GM18517 (cell line): ENCODE results near the gene WDR93.

Experiments
- ATAC-seq: cut with Tn5 transposase; IDR thresholded peaks from one replicate; pipeline ENCODE4 v1.9.1; 2021; ENCODE audit warnings: mild to moderate bottlenecking, moderate library complexity; ENCODE audit not compliant: unreplicated experiment

WDR93 gene

GRCh38 chr15:89747708-89748682 is 57.4 kb downstream of the WDR93 start:
- no peak for ATAC-seq

DNA sequence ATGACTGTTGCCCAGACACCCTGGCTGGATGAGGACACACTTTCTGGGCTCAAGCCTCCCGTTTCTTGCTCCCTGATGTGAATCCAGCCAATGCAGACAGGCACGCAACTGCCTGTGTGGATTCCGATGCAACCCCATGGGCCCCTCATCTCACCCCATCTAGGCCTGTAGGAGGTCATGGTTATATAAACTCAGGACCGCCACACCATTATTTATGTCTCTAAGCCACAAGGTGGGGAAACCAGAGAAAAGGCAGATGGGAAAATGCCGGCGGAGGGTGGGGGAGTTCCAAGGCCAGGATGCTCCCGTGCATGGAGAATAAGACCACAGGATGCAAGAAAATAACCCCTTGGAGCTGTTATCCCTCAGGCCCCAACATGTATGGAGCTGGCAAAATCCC is 58.4 kb downstream of the WDR93 start:
- no peak for ATAC-seq

GRCh38 chr15:89749526-89749925 is 58.9 kb downstream of the WDR93 start:
- ATAC-seq: no peak

DNA sequence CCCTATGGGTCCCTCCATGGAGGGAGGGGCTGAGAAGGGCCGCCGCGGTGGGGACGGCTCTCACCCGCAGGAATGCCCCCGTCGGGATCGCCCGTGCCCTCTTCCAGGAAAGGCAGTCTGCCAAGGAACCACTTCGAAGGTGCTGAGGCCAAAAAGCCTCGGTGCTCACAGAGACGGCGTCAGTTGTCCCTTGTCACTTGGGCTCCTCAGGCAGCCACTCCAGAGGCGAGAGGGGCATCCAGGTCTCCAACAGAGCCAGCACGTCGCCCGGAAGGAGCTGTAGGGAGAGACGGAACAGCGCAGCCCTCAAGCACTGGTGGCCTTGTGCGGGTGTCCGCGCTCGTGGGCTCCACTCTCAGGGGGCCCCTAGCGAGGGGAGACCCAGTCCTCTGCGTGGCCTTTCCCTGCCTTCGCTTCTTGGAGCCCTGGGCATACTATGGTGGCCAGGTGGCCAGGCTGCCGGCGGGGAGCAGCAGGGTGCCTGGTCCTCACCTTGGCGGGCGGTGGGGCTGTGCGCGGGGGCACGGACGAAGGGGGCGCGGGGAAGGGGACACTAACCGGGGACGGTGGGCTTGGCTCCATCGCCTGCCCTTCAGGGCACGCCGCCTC is 59.4 kb downstream of the WDR93 start:
- no peak for ATAC-seq

GRCh38 chr15:89750560-89751542 is 60.2 kb downstream of the WDR93 start, which contains the start of gene MESP1:
TSS of gene MESP1 (minus strand) at chr15:89751249. CDS start at chr15:89751231, 18 bp downstream.
- ATAC-seq: peak; percentile 94

DNA sequence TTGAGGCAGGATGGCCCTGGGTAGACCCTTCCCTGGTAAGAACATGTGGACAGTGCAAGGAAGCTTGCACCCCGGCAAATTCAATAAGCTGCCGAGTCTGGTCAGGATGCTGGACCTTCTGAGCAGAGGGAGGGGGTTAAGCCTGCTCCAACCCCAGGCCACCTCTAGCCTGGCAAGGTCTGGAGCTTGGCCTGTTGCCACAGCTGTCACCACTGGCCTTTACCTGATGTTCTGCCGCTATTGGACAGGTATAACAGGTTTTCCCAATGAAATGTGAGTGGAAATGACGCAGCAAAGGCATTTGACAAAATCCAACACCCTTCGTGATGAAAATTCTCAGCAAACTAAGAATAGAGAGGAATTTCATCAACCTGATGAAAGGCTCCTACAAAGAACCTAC is 61.1 kb downstream of the WDR93 start:
- no peak for ATAC-seq

DNA sequence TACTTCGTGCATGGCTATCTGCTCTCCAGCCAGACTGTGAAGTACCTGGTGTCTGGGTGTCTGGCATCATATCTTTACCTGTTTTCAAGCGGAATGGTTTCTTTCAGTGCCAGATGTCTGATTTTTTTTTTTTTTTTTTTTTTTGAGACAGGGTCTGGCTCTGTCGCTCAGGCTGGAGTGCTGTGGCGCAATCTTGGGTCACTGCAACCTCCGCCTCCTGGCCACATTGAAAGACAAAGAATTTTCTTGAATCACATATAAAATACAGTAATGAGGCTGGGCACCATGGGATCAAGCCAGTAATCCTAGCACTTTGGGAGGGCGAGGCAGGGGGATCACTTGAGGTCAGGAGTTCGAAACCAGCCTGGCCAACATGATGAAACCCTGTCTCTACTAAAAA is 63.2 kb downstream of the WDR93 start:
- no peak for ATAC-seq

DNA sequence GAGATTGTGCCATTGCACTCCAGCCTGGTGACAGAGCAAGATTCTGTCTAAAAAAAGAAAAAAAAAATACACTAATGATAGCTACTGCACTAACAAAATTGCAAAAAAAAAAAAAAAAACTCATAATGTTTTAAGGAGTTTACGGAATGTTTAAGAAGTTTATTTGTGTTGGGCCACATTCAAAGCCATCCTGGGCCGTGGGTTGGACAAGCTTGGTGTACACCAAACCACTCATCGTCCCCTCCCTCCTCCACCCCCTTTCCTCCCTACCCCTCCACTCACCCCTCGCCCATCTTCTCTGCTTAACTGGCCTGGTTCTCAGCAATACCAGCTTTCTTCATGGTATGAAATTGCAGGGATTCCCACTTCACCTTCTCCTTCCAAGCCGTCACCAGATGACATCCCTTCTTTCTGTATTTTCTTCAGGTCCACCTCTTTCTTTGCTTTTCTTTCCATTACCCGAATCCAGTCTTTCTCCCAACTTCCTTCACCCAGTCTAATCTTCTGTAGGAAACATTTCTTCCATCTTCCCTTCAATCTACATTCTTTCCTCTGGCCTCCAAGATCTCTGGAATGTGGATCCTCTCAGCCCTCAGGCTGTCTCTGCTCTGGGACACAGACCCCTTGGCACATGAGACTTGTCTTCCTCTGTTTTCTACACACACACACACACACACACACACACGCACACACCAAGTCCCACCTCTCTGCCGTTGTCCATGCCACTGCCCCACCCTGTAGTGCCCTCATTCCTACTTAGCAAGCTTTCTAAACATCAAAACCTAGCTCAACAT is 63.9 kb downstream of the WDR93 start:
- no peak for ATAC-seq

- ATAC-seq: no peak
Observed at GRCh38 chr15:89755701-89756100, 65.1 kb downstream of the WDR93 start.

DNA sequence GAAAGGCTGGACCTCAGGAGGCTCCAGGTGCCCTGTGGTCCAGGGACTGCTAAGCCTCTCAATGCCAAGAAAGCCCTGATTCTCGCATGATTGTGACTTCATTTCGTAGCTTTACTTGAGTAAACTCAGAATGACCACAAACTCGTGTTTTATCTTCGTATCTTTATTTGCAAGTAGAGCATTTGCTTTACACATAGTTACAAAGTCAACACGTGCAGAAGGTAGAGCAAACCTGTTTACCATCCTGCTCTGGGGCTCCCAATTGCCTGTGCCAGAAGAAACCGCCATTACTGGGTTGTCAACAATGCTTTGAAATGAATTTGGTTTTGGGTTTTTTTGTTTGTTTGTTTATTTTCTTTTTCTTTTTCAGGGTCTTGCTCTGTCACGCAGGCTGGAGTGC is 66.3 kb downstream of the WDR93 start:
- no peak for ATAC-seq

DNA sequence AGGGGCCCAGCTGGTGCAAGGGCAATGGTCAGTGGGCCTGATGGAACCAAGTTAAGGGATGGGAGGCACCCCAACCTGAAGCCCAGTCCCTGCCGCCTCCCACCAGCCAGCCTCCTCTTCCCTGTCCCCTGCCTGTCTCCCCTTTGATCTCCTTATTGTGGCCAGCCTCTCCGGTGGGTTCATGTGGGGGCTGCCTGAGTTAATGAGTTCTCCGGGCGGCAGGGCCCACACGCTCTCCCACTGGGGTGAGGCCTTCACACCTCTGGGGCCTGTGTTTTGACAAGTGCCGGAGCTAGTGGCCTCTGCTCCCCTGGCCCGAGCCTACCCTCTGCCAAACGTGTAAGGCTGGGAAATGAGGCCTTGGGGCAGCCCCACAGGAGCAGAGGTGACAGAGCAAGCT is 67.7 kb downstream of the WDR93 start:
- ATAC-seq: no peak

GRCh38 chr15:89758981-89759380 is 68.4 kb downstream of the WDR93 start:
- no peak for ATAC-seq

GRCh38 chr15:89759835-89760234 is 69.2 kb downstream of the WDR93 start:
- ATAC-seq: no peak

GRCh38 chr15:89760303-89761008 is 69.8 kb downstream of the WDR93 start:
- ATAC-seq: no peak

DNA sequence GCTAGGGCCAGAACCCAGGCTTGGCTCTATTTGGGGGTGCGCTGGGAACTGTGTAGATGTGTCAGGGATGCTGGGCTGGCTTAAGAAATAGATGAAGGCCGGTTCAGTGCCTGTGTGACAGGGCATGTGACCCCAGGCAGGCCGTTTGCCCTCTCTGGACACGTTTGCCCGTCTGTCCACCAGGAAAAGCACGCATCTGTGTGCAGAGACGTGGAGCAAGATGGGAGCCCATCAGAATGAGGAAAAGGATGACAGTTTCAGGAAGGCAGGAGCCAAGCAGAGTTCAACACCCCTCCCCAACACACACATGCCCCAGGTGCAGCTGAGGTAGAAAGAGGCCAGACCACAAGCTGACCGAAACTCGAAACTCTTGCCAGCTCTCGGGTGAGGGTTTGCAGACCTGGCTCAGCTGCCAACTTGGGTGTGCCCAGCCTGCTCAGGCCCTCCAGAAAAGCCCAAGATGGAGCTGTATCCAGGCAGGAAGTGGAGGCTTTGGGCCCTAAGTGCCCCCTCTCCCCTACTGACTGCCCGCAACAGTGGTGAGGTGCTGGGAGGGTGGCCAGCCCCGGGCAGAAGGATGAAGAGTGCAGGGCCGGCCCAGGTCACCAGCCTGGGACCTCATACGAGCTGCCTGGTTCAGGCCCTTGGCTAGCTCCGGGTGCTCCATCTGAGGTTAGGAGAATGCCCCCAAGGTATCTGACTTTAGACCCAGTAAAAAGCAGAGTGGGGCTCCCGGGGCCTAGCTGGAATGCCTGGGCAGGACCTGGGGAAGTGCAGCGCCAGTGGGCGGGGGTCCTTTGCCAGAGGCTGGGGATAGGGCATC is 70.6 kb downstream of the WDR93 start:
- ATAC-seq: no peak

GRCh38 chr15:89761929-89762328 is 71.3 kb downstream of the WDR93 start:
- no peak for ATAC-seq

GRCh38 chr15:89765694-89766093 is 75.1 kb downstream of the WDR93 start:
- no peak for ATAC-seq
